ENCODE data around the gene CAPRIN1. TPM values are rescaled to one million over a fixed set of nuclear protein-coding genes. Genes with fewer than 3 reads are reported as not detected.

The CAPRIN1 gene
- total RNA-seq, 1 experiment from 2014 or later = 301 TPM

GRCh38 chr11:34084637-34085036, 33.1 kb downstream of the CAPRIN1 start:
- no peak overlapping the region for H2BK5ac ChIP-seq (ENCODE audit: insufficient read length, low read length)
- H3K23ac ChIP-seq (ENCODE audit: insufficient read length, low read depth, low read length) = no peak overlapping the region
- peaks cover 4% of the 10 kb centered on the region for H3K79me1 ChIP-seq (ENCODE audit: insufficient read depth, low read depth, low read length, poor library complexity, severe bottlenecking)
- DNase-seq = no peak
- no peak overlapping the region for H3K4ac ChIP-seq (ENCODE audit: low read depth, low read length)
- H3K4me1 Mint-ChIP-seq = no peaks in the 10 kb centered on the region
- H3K27me3 Mint-ChIP-seq (ENCODE audit: low read depth) = no peaks in the 10 kb centered on the region
- no peak overlapping the region for H4K91ac ChIP-seq (ENCODE audit: insufficient read length, low read depth, low read length)
- H2BK120ac ChIP-seq (ENCODE audit: low read depth, low read length, poor library complexity, severe bottlenecking) = no peak overlapping the region
- no peak overlapping the region for H2AFZ ChIP-seq (ENCODE audit: low read length)
- H4K5ac ChIP-seq (ENCODE audit: insufficient read length, low read depth, low read length) = no peak overlapping the region
- no peak overlapping the region for H3K56ac ChIP-seq (ENCODE audit: insufficient read length, low read depth, low read length)
- H2BK12ac ChIP-seq (ENCODE audit: insufficient read length, low read depth, low read length) = no peak overlapping the region
- H3K4me1 ChIP-seq (ENCODE audit: insufficient read depth, low read length) = no peaks in the 10 kb centered on the region
- H2BK15ac ChIP-seq (ENCODE audit: low read depth, low read length) = no peak overlapping the region
- no peak overlapping the region for H3K27ac Mint-ChIP-seq
- H3K79me2 ChIP-seq (ENCODE audit: insufficient read depth, low read length) = no peaks in the 10 kb centered on the region; the same call in 1 of the 2 replicates
- no peak overlapping the region for H2AK5ac ChIP-seq (ENCODE audit: insufficient read length, low read length)
- WGBS (ENCODE audit: extremely low coverage, insufficient read length, low lambda C conversion rate) = no CpG with 5 or more reads among the region's 2 CpGs
- no peak overlapping the region for H4K8ac ChIP-seq (replicated peaks; ENCODE audit: insufficient read length, low read depth, low read length)
- no peak overlapping the region for H3K4me3 Mint-ChIP-seq
- H3K14ac ChIP-seq (ENCODE audit: insufficient read depth, low read length) = no peak overlapping the region
- no peak overlapping the region for H3K9ac ChIP-seq (ENCODE audit: extremely low read depth, insufficient read length, low read length)
- H2BK20ac ChIP-seq (ENCODE audit: low read depth, low read length, poor library complexity, severe bottlenecking) = no peak overlapping the region
- H3K4me2 ChIP-seq (ENCODE audit: insufficient read depth, insufficient read length, low read length) = no peak overlapping the region
- TF ChIP-seq CTCF (conservative IDR thresholded peaks at IDR 0.05) = no peak
- no peaks in the 10 kb centered on the region for H3K9me3 Mint-ChIP-seq
- H3K9me3 ChIP-seq (ENCODE audit: control insufficient read depth, low read depth, low read length) = no peaks in the 10 kb centered on the region
- H3K18ac ChIP-seq (ENCODE audit: insufficient read length, low read depth, low read length) = no peak overlapping the region
- no peaks in the 10 kb centered on the region for H3K27me3 ChIP-seq (ENCODE audit: insufficient read depth, low read length)
- no peak overlapping the region for H3K27ac ChIP-seq (ENCODE audit: insufficient read length, low read depth, low read length)
- no peak overlapping the region for H3T11ph ChIP-seq (ENCODE audit: low read length)
- no peaks in the 10 kb centered on the region for H4K20me1 ChIP-seq (ENCODE audit: control insufficient read depth, insufficient read depth, insufficient read length)
- no peaks in the 10 kb centered on the region for H3K23me2 ChIP-seq (ENCODE audit: insufficient read length, low read depth, low read length, poor library complexity, severe bottlenecking)
- H3K36me3 Mint-ChIP-seq (ENCODE audit: insufficient read depth in 1 of 3, low read depth in 3 of 3) = peaks cover 57 to 87% (median 78%) of the 10 kb centered on the region in 3 experiments
